ENCODE measurements around the gene DDN. TPM values are rescaled to one million over a fixed set of nuclear protein-coding genes. Genes with fewer than 3 reads are reported as not detected.
A peak's percentile ranks its signal among the peaks of the same experiment; 100 is the strongest.

The DDN gene
- total RNA-seq, 1 experiment from 2014 or later, result 0.80 TPM

DNA sequence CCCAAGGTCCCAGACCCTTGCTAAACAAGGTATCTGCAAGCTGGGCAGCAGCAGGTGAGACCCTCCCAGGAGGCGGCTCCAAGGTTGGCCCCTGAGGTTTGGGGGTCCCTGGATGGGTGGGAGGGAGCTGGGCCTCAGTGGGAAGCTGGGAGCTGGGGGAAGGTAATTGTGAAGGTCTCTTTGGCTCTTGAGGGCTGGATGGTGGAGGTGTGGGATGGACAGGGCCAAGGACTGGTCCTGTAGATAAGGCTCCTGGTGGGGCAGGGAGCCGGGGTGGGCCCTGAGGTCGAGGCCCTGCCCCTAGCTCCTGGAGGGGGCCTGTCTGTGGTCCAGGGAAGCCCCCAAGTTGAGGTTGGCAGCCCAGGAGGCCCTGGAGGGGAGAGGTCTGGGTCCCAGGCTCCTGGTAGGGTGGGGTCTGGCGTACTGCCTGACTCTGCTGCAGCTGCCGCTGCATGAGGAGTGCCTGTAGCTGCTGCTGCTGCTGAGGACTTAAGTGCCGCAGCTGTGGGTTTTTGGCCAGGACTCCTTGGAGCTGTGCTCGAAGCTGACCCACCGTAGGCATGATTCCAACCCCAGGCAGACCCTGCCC lies 32.5 kb upstream of the DDN start:
- no peak for DNase-seq (ENCODE audit: low read depth)

DNA sequence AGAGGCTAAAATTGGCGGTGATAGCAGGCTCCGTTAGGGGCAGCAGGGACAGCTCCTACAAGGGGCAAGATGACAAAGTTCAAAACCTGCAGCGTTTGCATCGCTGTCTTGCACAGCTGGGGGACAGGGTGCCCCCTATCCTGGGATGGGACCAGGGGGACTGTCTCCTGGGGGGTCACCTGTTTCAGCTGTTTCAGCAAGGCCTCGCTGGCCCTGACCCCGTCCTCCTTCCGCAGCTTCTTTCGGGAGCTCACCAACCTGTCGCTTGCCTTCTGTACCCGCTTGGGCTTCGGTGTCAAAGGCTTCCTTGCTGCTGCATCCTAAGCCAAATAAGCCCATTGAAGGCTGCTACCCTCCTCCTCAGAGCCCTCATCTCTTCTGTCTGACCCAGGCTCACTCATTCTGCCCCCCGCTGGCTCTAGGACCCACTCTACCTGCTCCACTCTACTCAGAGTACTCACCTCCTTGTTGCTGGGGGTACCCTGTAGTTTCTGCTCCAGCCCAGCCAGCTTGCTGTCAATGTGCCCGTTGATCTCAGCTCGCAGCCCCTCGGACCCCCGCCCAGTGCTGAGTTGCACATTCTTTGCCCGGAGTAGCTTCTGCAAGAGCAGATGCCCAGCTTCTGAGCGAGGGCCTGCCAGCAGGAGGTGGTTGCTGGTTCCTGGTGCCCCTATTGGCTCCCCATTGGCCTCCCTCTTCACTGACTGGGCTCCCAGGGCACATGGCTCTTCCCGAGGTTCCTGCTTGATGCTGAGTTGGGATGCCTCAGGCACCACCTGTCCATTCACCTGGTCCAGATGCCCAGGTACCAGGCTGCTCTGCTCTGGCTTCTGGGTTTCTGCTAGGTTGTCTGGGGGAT lies 31.8 kb upstream of the DDN start:
- DNase-seq (ENCODE audit: low read depth), result no peak

DNA sequence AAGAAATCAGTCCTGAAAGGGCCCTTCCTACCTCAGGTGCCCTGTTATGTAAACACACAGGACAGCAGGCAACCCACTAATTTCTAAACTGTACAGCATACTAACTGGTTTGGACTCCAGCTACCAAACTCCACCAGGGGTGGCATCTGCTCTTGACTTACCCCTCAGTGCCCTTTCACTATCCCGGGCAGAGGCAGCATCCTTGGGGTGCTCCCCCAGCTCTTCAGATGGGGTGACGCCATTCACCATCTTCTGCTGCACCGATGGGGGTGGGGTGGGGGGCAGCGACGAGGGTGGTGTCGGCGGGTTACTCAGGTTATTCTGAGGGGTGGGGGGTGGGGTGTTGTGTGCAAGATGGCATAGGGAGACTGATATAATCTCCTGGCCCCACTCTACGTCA lies 30.9 kb upstream of the DDN start:
- DNase-seq (ENCODE audit: low read depth), result no peak

DNA sequence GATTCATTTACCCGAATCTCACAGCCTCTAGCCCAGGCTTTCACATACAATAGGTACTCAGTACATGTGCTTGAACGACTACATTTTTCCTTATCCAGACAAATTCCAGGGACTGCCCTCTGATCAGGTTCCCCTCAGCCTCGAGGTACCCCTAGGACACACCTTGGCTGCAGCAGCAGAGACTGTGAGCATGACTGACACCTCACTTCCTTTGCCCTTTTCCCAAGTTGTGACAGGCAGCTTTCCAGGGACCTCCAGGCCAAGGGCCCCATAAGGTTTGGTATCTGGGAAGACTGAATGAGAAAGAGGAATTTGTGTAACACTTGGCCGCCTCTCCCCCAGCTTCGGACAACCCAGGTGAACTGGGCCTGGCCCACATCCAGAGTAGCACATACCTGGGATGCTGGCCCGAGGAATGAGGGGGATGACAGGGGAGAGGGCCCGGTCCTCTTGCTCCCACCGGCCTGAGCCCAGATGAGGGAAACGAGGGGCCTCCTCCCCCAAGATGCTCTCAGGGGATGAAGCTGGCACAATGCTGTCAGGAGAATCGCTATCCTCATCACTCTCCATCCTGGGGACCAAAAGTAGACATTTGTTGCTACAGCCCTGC lies 29.6 kb upstream of the DDN start:
- DNase-seq (ENCODE audit: low read depth), result no peak

DNA sequence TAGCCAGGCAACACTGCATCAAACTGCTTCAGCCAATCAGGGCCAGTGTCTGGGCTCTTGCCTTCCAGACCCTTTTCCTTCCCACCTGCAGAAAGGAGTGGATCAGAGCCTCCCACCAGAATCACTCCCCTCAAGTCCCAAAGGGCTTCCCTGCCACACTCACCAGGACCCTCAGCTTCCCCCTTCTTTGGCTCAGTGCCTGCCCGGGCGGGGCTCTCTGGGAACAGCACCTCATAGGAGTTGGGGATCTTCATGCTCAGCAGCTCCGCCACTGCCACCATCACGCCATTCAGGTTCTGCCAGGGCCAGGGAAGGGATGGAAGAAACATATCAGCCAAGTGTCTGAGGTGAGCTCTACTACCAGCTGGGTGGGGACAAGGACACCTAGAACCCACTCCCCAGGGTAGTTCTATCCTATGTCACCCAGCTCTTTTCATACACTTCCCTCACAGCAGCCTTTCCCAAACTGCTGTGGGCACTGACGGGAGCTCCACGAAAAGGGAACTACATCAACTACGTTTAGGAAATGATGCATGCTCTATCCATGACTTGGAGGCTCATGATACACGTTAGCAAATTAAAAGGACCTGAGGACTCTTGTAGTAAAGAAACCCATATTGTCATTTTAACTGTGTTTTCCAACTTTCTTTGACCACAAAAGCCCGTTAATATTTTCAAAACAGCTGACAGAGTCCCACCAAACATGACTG lies 28.8 kb upstream of the DDN start:
- no peak for DNase-seq (ENCODE audit: low read depth)

DNA sequence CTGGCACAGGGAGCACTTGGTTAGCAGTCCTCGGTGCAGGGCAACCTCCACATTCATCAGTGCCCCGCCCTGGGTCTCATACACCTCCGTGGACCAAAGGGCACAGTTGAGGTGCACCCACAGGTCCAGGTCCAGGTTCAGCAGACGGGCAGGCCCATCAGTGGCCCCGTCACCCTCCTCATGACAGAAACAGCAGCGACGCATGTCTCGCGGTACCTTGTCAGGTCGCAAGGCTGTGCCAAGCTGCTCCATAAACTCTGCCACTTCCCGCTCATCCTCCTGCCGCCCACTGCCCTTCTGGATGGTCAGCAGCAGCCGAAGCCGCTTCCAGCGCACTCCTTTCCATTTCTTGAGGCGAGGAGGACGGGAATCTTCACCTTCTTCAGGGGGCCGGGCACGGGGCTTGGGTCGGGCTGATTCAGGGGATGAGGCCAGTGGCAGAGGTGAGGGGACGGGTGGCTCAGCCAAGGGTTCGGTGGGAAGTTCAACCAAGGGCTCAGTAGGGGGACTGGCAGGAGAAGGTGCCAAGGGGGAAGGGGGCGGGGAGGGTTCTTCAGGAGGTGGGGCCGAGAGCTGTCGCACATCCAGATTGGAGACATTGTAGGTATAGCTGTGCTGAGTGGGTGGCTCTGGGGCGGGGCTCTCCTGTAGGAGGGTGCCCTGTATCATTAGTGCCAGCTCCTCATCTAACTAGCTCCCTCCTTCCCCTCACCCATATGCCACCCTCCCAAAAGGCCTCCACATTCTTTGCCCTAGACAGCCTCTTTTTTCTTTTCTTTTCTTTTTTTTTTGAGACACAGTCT lies 27.7 kb upstream of the DDN start:
- DNase-seq (ENCODE audit: low read depth), result no peak

DNA sequence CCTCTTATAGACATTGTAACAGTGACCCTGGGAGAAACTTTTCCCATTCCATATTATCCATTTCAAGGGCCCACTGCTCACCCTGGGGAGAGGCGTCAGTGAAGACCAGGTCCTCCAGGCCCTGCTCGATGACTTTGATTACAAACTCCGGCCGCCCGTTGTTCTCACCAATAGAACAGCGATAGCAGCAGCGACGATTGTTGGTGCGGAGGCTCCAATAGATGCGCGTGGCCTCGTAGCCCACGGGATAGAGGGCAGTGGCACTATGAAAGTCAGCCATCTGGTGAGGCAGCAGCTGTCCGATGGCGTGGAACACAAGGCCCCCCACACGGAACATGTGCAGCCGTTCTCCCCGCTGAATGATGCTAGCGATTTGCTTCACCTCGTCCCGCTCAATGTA lies 26.9 kb upstream of the DDN start:
- no peak for DNase-seq (ENCODE audit: low read depth)

DNA sequence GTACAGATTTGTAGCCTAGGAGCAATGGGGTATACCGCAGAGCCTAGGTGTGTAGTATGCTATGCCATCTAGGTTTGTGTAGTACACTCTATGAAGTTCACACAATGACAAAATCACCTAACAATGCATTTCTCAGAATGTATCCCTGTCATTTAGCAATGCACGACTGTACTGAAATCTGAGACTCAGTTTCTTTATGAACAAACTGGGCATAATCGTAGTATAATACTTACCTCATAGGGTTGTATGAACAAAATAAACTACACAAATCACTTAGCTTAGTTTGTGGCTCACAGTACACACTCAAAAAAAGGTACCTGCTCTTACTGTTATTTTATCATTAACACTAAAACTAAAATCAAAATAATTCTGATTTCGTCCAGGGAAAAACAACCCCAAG lies 26.3 kb upstream of the DDN start:
- no peak for DNase-seq (ENCODE audit: low read depth)

DNA sequence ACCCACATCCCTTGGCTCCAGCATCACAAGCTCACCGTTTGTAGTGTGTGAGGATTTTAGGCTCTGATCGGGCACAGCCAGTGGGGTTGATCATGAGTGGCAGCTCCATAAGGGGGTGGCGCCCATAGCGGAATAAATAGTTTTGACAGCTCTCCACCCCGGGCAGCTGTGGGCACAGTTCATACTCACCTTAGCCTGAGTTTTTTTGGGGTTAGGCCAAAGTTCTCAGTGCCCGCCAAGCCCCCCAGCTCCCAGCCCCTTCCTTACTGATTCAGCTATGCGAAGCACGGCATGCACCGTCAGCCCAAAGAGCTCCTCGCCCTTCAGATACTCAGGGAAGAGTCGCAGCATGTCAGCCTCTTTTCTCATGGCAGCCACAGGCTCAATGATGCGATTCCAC lies 25.4 kb upstream of the DDN start:
- no peak for DNase-seq (ENCODE audit: low read depth)

DNA sequence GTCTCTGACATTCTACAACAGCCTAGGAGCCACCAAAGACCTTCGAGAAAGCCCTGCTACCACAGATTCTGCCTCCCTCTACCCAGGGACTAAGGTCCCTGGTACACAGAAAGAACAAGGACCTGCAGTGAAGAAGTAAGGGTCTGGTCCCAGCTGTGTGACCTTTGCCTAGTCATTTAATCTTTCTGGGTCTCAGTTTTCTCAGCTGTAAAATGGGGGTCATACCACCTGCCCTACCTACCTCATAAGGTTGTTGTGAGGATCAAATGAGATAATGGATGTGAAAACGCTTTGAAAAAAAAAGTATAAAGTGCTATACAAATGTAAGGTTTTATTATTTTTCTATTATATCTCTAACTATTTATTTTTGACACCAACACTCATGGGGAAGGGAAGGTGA lies 24.6 kb upstream of the DDN start:
- DNase-seq (ENCODE audit: low read depth), result no peak

DNA sequence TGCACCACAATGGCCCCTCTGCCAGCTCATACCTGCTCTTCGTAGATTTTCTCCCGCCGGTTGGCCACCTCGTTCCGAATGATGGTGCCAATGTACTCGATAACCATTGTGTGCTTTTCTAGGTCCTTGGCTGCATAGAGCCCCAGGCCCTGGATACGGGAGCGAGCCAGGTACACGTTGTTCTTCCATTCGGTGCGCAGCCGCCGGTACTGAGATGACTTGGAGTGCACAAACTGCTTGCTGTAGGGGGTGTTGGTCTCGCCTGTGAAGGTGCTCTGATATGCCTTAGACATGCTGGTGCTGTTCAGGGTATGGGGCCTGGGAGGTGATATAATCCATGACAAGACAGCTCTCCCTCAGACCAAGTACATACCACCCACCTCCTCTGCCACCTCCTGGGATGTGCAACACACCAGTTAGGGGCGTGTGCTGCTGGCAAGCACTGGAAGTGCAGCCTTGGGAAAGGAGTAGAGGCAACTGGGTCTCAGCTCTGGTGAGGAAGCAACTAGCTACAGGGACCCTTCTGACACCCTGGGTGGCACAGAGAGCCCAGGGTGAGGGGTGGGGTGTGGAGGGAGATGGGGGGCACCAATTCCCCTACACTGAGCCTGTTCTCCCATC lies 23.5 kb upstream of the DDN start:
- no peak for DNase-seq (ENCODE audit: low read depth)

DNA sequence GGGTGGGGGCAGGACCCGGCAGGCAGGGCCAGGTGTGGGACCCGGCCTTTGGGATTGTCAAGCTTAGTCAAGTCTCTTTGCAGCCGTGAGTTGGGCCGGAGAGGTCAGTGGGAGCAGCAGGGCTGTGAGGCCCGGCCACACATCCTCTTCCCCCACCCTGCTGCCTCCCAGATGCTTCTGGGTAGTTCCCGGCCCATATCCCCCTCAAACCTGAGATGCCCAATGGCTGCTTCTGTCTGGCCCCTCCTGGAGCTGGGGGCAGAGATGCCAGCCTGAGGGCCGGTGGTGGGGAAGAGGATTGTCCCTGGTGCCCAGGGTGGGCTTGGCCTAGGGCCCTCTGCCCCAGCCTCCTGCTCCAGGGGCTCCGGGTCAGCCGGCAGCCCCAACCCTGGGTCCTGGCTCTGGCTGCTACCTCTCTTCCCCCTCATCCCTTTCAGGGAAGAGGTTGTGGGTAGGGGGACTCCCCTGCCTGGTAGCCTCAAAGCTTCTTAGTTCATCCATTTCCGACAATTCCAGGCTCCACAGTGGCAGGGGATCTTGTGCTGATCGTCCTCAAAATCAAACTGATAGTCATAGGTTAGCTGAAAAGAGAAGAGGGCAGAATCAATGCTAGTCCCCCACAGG lies 22.2 kb upstream of the DDN start:
- DNase-seq (ENCODE audit: low read depth), result no peak

DNA sequence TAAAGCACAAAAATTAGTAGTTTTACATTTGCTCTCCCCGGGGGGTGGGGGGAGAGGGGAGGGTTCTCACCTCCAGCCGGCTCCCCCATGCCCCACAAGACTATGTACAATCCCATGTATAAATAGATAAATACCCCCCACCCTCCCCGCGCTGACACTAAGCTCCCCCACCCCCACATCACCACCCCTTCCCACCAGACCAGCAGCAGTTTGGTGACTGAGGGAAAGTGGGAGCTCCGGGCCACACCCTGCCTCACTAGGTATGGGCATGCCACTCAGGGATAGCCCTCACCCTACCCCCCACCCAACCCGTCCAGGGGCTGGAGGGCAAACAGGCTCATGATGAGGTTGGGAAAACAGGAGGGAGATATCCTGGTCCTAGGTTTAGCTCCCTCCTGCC lies 21.3 kb upstream of the DDN start:
- no peak for DNase-seq (ENCODE audit: low read depth)

DNA sequence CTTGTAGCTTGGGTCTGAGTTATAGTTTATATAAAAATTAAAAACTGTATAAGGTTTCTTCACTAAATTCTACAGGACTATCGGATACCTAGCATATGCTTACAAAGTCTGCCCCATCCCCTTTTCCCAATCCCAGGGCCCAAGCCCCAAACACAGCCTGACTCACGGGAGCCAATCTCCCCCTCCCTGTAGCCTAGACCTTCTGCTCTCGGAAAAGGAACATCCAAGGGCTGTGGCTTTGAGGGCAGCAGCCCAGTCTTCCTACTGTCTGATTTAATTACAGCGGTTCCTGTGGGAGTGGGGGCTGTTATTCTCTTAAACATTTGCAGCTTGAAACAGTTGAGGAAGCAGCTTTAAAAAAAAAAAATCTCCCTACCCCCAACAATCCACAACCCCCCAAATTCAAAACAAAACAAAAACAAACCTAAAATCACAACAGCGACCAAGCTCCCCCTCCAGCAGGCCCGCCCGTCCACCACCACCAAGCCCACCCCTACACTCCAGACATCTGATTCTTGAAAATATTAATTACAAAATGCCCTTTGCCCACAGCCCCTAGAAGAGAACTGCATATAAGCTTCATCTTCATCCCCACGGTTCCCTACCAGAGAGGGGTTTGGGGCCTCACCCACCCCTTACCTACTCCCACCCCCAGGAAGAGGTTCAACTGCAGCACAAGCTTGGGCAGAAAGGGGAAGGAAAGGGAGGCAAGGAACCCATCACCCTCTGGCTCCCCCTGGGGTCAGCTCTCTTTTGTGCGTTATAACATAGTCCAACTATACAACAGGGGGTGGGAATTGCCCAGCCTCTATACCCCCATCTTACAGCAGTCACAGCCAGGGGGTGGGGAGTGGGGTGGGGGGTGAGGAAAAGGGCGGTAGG lies 20.5 kb upstream of the DDN start:
- DNase-seq (ENCODE audit: low read depth), result peak; percentile 48

DNA sequence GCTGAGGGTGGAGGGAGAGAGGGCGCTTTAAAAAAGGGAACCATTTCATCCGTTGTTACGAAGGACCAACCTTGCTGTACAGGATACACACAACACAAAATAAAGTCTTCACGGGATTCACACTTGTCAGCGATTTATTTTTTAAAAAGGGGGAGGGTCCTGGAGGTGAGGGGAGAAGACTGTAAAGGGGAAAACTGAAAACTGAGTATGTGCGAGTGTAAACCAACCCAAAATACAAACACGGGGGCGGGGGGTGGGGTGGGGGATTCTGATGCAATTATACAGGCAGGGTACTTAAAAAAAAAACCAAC lies 19.9 kb upstream of the DDN start:
- no peak for DNase-seq (ENCODE audit: low read depth)

DNA sequence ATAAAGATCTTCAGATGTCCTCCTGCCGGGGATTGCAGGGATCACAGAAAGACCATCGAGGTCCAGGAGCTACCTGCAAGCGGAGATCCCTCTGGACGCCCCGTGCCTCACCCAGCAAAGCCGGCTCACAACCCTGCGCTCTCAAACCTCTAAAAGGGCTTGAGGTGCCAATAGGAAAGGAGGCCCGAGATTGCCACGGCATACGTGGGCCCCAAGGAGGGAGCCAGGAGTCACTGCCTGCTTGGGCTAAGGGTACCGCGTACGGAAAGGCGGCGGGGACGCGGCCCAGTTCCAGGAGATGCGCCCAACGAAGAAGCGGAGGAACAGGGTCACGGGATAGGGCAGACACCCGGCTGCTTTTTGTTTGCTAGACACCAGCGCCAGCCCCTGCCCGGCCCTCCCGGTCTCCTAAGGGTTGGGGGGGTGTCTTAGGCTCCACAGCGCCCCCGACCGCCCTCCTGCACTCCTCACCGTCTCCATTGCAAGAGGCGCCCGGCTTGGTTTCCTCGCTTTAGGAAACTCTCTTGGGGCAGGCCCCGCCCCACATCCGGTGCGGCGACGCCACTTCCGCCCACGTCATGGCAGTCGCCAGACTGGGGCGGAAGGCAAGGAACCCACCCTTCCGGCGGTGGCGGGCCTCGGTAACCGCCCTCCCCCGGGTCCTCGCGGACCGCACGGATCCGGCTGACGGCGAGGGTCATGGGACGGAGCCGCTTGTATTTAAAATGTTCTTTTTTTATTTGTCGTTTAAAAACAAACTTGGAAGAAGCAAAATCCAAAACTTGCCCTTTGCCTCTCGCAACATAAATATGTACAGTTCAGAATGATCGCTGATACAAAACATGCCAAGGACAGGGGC lies 19.3 kb upstream of the DDN start, which contains the start of gene PRKAG1:
Gene PRKAG1, minus strand, starts transcription at position 516 of the 859 bp plus-strand sequence. Its CDS starts 36 bp downstream, at position 480.
- peak; percentile 99 for DNase-seq (ENCODE audit: low read depth)

DNA sequence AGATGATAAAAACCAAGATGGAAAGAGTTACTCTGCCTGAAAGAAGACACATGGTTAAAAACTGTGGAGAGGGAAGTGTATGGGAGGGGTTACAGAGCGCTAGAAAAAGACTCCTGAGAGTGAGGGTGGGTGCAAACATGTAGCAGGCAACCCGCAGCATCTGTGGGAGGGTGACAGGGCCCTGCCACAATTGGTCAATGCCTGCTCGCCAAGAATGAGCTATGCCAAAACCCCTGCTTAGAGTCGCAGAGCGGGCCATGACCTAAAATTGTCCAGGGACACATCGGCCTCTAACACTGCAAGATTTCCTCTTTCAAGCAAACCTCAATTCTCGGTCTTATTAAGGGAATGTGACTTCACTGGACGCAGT lies 18.7 kb upstream of the DDN start:
- DNase-seq (ENCODE audit: low read depth), result peak; percentile 55

DNA sequence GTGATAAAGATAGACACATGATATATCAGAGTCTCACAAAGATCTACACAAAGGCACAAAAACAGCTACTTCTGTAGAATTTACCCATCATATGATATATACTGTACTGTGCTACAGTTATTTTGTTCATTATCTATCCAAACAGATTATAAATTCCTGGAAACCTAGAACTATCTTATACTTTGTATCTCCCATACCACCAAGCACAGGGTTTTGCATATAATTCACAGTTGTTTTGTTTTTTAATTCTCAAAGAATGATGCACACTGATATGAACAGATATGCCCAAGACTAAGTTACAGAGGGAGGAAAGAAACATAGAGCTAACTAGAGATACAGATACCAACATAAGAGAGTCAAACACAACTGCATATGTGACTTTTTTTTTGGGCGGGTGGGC lies 16.0 kb upstream of the DDN start:
- DNase-seq (ENCODE audit: low read depth), result no peak

DNA sequence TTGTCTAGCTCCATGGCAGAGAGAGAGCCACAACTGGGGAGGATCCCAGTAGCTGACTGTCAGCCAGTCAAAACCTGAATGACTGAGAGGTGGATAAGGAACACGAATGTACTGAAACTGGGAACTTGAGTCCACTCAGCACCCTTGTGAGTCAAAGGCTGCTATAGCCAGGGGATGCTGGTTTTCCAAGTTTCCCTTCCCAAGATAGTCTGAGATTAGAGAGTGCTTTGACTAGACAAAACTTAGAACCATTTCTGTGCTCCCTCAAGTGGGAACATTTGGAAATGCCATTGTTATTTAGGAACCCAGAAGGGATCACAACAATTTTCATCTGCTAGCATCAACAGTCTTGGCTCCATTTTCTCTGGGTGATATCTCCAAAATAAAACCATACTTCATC lies 15.4 kb upstream of the DDN start:
- no peak for DNase-seq (ENCODE audit: low read depth)
